Mucosa of descending colon (tissue), 3 donors: ENCODE results near the gene BHLHA9. TPM values are rescaled to one million over a fixed set of nuclear protein-coding genes. Genes with fewer than 3 reads are reported as not detected.

Experiments
- ATAC-seq: fragments of 200-7000 bp; cut with Tn5 transposase; one replicate; pipeline ENCODE4 v1.9.1; 2020; ENCODE audit warnings: mild to moderate bottlenecking, moderate library complexity
- DNase-seq, 3 donors: peaks; one replicate each; pipeline ENCODE4 v3.0.0-alpha.2; 2020
- H3K36me3 ChIP-seq: fragments of 200-600 bp; one replicate; pipeline ENCODE4 v1.8.0; 2021; ENCODE audit warnings: low read depth, mild to moderate bottlenecking
- H3K4me1 ChIP-seq: fragments of 200-600 bp; one replicate; pipeline ENCODE4 v1.8.0; 2021; ENCODE audit warnings: low read depth, mild to moderate bottlenecking
- H3K4me3 ChIP-seq: fragments of 200-600 bp; one replicate; pipeline ENCODE4 v1.8.0; 2021; ENCODE audit warnings: mild to moderate bottlenecking
- H3K9me3 ChIP-seq: fragments of 200-600 bp; one replicate; pipeline ENCODE4 v1.8.0; 2021; ENCODE audit warnings: mild to moderate bottlenecking
- intact Hi-C, 2 donors: fragments of 100-400 bp; cut with DNase I in 1 of 2; cut with micrococcal nuclease in 1 of 2; formaldehyde crosslinking; loops; one replicate each; pipeline versions ENCODE4 v1.11.0 to v1.11.1; 2022; cut with DNase I, micrococcal nuclease
- total RNA-seq, 3 donors: library from RNA; stranded (reverse); fragmentation: NEBNext Ultra II Directional in 2 of 3; extraction: Animal tissue kit (Norgen Biotek cat#: 25700) in 2 of 3; gene quantifications; one replicate each; pipeline versions ENCODE4 v1.2.1 to v1.2.4, GENCODE V29; 2021 to 2023
- TF ChIP-seq, protein P1 (sequence below): fragments of 200-600 bp; IDR thresholded peaks from one replicate; pipeline ENCODE4 v1.8.0; 2022; ENCODE audit warnings: antibody characterized with exemption, mild to moderate bottlenecking
- donor health status: DM: no; HTN: no; CAD: no; lungs with moderate emphysema.
- donor health status: DM: no; HTN: no; CAD: no.
- donor health status: DM: no; HTN: yes; CAD: no.

The BHLHA9 gene
- total RNA-seq, 3 donors from 2014 or later: not detected

DNA sequence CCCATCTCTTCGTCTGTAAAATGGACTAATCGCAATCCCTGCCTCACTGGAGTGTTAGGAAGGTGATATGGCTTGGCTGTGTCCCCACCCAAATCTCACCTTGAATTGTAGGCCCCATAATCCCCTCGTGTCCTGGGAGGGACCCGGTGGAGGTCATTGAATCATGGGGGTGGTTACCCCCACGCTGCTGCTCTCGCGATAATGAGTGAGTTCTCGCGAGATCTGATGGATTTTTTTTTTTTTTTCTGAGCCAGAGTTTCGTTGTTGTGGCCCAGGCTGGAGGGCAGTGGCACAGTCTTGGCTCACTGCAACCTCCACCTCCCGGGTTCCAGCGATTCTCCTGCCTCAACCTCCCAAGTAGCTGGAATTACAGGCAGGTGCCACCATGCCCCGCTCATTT, 20.4 kb downstream of the BHLHA9 start:
- Histone ChIP-seq H3K4me1 (no peaks in the 10 kb centered on the region), H3K36me3 (no peaks in the 10 kb centered on the region), H3K4me3 (no peak overlapping the region), H3K9me3 (no peaks in the 10 kb centered on the region)
- no peak for ATAC-seq
- TF ChIP-seq, protein P1, sequence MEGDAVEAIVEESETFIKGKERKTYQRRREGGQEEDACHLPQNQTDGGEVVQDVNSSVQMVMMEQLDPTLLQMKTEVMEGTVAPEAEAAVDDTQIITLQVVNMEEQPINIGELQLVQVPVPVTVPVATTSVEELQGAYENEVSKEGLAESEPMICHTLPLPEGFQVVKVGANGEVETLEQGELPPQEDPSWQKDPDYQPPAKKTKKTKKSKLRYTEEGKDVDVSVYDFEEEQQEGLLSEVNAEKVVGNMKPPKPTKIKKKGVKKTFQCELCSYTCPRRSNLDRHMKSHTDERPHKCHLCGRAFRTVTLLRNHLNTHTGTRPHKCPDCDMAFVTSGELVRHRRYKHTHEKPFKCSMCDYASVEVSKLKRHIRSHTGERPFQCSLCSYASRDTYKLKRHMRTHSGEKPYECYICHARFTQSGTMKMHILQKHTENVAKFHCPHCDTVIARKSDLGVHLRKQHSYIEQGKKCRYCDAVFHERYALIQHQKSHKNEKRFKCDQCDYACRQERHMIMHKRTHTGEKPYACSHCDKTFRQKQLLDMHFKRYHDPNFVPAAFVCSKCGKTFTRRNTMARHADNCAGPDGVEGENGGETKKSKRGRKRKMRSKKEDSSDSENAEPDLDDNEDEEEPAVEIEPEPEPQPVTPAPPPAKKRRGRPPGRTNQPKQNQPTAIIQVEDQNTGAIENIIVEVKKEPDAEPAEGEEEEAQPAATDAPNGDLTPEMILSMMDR: no peak
- no peak for DNase-seq
- intact Hi-C loops: no loop called here

GRCh38 chr17:1294157-1294717, 24.0 kb downstream of the BHLHA9 start:
- DNase-seq (peak in 2 of 3 donors; percentile 42 to 44), ATAC-seq (peak; percentile 87)
- TF ChIP-seq, protein P1: no peak
- Histone ChIP-seq H3K4me3 (no peak overlapping the region), H3K36me3 (no peaks in the 10 kb centered on the region), H3K9me3 (no peaks in the 10 kb centered on the region), H3K4me1 (no peaks in the 10 kb centered on the region)
- intact Hi-C loops: no loop called here

- intact Hi-C loops: no loop called here
- Histone ChIP-seq H3K4me3 (no peak overlapping the region), H3K36me3 (no peaks in the 10 kb centered on the region), H3K4me1 (no peaks in the 10 kb centered on the region), H3K9me3 (no peaks in the 10 kb centered on the region)
- TF ChIP-seq, protein P1: no peak
- ATAC-seq (peak; percentile 41), DNase-seq (peak in 1 of 3 donors; percentile 39)
Measured at GRCh38 chr17:1298606-1299005, 28.4 kb downstream of the BHLHA9 start.

- intact Hi-C loops: no loop called here
Measured at GRCh38 chr17:1299552-1300370, 29.5 kb downstream of the BHLHA9 start.

DNA sequence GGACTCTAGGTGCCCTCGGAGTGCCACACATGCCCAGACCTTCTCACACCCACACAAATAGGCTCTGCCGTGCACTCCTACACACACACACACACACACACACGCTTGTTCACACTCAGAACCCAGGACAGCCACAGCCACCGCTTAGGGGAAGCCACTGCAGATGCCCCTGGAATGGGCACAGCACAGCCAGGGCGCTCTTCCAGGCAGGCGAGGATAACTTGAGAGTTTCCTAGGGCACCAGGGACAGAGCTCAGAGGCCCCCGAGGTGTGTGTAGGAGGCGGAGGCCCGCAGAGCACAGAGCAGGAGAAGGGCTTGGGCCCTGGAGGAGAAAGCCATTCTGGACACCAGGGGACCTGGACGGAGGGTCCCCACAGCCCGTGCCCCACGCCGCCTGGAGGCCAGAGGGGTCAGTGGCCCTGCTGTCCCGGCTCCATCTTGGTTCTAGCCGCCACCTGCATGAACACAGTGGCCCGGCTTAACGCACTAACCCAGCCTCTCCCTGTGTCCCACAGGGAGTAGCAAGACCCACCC, 30.2 kb downstream of the BHLHA9 start:
- intact Hi-C loops: no loop called here
- TF ChIP-seq, protein P1: no peak
- ATAC-seq: peak; percentile 11
- H3K9me3 ChIP-seq: no peaks in the 10 kb centered on the region
- DNase-seq: no peak
- H3K4me1 ChIP-seq: no peaks in the 10 kb centered on the region
- no peak overlapping the region for H3K4me3 ChIP-seq
- no peaks in the 10 kb centered on the region for H3K36me3 ChIP-seq

More at GRCh38 chr17:1299552-1300370, 29.5 kb downstream of the BHLHA9 start:
- Histone ChIP-seq H3K4me1 (no peaks in the 10 kb centered on the region), H3K9me3 (no peaks in the 10 kb centered on the region), H3K36me3 (no peaks in the 10 kb centered on the region), H3K4me3 (no peak overlapping the region)
- TF ChIP-seq, protein P1: no peak
- ATAC-seq (no peak), DNase-seq (no peak)
